Posterior vena cava (tissue), 2 donors: Measurements from ENCODE around the gene STPG4. TPM values are rescaled to one million over a fixed set of nuclear protein-coding genes. Genes with fewer than 3 reads are reported as not detected.
"Not testable (repeated sequence)": the region's sequence is repeated elsewhere in the genome, so short reads cannot be mapped to it uniquely, and the experiment has no call there.

ENCODE experiments used
- DNase-seq: peaks from one replicate; pipeline ENCODE4 v3.0.0-alpha.2; 2020; ENCODE audit warnings: low spot score
- intact Hi-C, 2 donors: fragments of 100-400 bp; cut with DNase I; formaldehyde crosslinking; loops; one replicate each; pipeline versions ENCODE4 v1.14.1 to v1.14.2; 2022 to 2023
- total RNA-seq, 2 donors: library from RNA; stranded (reverse); fragmentation: NEBNext Ultra II Directional; extraction: Animal tissue kit (Norgen Biotek cat#: 25700); gene quantifications; one replicate each; pipeline ENCODE4 v1.2.1, GENCODE V29; 2021
- donor health status: DM: yes; HTN: yes; CAD: no.
- donor health status: DM: yes; HTN: yes; CAD: no.

Gene STPG4
- total RNA-seq, 2 donors from 2014 or later: 0.52 TPM; not detected in 1

DNA sequence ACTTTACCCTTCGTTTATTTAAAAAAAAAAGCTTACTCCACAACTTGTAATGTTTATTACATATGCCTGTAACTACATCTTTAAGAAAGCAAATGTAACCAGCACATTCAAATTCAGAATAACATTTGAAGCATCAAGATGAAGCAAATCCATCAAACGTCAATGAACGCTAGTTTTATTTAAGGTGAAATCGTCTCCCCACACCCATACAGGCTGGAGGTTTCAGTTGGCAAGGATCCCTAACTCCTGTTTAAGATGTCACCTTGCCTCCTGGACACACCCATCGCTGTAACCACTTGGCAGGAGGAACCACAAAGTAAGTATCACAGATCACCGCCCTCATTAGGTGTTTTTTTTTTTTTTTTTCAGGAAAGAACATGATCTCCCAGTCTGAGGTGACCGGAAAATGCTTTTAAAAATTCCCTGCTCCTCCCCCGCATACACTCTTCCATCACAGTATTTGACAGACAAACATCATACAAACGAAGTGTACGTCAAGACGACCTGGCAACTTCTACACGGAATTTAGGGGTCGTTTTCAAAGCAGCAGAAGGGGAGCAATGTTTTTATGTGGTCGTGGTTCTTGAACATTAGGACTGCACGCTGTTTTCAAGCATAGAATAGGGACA, 19.7 kb upstream of the STPG4 start:
- no peak for DNase-seq

DNA sequence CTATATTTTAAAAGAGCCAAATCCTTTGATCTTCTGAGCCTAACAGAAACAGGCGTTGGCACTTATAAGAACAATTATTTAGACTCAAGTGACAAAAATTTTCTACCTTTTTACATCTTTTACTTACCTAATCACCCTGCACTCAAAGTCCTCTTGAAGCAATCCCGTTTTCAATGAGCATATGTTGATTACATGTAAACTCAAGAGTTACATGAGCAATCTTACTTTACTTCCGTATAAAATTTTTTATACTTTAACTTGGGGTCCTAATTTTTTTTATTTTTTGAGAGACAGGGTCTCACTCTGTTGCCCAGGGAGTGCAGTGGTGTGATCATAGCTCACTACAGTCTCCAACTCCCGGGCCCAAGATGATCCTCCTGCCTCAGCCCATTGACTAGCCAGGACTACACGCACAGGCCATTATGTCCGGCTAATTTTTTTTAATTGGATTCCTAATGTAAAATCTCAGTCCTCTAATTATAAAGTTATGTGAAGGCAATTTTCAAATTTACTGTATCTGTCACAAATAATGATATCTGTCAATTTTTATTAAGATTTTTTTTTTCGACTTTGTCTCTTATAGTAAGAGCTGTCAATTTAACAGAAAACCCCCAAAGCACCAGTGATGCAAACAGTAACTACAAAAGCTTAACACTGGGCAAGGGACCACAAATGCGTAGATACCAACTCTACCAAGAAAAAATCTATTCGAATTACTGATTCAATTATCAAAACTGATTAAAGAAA, 19.1 kb upstream of the STPG4 start:
- no peak for DNase-seq
- intact Hi-C loops: no loop called here

More for the DNA sequence above, 19.7 kb upstream of the STPG4 start:
- intact Hi-C loops: no loop called here

DNA sequence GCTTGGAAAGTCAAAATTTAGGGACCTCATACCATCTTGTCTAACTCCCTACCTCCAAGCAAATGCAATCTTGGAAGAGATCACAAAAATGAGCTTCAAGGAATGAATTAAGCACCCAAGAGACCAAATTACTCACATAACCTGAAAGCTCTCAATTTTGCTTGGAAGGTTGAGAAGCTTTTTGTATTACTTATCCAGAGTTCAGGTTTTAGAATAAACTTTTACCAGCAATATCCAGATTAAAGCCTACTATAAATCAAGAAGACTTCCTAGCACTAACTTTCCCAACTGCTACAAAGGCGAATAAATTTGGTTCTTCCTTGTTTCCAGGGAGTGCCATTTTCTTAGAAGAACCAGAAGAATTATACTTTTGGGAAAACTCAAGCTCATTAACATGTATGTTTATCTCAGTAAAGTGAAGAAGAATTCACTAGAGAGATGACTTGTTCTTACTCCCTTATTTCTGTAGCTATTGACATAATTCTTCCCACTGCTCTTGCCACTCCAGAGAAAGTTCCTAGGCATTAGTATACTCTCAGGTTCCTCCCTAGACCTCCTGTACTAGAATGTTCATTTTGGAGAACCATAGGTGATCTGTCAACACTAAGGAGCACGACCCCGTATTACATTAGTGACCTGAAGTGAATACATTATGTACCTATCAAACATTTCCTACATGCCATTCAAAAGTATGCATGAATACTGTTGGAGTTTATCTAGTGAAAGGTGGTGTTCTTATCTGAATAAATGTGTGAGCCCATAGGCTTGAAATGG, 18.0 kb upstream of the STPG4 start:
- intact Hi-C loops: no loop called here
- no peak for DNase-seq

DNA sequence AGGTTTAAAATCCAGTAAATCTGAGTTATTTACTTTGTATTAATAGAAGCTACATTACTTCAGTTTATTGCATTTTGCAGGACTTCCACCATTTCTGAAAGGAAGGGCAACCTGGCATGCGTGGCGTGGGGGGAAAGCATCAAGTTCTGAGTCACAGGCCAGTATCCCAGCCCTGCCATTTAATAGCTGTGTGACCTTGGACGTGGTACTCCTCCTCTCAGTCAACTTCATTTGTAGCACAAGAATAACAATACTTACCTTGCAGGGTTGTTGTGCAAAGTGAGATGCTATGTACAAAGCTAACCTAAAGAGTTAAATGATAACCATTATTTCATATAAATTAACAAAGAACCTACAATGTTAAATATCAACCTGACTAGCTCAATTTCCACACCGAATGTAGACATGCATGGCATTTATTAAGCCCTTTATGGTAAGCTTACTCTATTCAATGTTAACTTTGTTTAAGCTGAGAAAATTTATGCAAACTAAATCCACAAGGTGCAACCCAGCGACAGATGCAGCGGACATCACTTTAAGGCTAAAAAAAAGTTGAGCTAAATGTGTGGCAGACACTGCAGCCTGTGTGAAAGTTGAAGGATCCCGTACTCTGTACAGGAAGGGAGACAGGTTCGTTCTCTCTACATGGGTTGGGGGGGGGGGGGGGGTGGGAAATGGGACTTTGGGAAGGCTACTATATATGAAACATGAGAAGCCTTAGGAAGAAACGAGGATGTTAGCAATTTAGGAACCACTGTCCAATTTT, 17.2 kb upstream of the STPG4 start:
- intact Hi-C loops: no loop called here
- DNase-seq: no peak

DNA sequence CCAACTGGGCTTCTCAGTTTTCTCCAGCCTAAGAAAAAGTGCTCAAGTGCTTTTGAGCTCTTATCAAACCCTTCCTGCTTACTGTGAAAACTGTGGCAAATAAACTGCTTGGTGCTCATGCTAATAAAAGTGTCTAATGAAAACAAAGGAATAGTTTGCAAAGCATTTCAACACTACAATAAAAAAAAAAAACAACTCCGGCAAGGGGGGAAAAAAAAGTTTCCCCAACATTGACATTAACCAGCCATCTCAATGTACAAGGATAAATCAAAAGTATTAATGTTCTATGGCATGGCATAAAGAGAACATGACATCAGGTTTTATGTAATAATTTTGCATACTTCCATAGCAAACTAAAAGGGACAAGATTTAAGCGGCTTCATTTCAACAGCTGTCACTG, 14.7 kb upstream of the STPG4 start:
- intact Hi-C loops: loop anchor here in 1 of 2 donors (10.0 kb wide), 1 partner anchor 95 kb away; no protein-coding TSS in a partner anchor

DNA sequence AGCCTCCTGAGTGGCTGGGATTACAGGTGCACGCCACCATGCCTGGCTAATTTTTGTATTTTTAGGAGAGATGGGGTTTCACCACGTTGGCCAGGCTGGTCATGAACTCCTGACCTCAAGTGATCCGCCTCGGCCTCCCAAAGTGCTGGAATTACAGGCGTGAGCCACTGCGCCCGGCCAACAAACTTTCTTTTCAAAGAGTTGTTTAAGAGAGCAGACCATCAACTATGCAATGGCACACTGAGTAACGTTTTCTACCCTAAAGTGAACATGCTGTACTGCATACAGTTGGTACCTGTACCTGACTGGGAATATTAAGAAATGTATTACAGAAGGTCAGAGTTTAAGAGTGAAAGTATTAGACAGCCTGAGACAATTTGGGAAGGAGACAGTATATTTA, 13.8 kb upstream of the STPG4 start:
- intact Hi-C loops: loop anchor here in 1 of 2 donors (10.0 kb wide), 1 partner anchor 94 kb away; no protein-coding TSS in a partner anchor
- DNase-seq: not testable (repeated sequence)

More for the DNA sequence above, 14.7 kb upstream of the STPG4 start:
- no peak for DNase-seq

GRCh38 chr2:47167149-47167548, 12.0 kb upstream of the STPG4 start:
- intact Hi-C loops: loop anchor here in 1 of 2 donors (10.0 kb wide), 1 partner anchor 92 kb away; no protein-coding TSS in a partner anchor

GRCh38 chr2:47165001-47165555, 10.0 kb upstream of the STPG4 start:
- no peak for DNase-seq
- intact Hi-C loops: loop anchor here in 1 of 2 donors (10.0 kb wide), 1 partner anchor 90 kb away; no protein-coding TSS in a partner anchor

More at GRCh38 chr2:47167149-47167548, 12.0 kb upstream of the STPG4 start:
- DNase-seq: no peak

DNA sequence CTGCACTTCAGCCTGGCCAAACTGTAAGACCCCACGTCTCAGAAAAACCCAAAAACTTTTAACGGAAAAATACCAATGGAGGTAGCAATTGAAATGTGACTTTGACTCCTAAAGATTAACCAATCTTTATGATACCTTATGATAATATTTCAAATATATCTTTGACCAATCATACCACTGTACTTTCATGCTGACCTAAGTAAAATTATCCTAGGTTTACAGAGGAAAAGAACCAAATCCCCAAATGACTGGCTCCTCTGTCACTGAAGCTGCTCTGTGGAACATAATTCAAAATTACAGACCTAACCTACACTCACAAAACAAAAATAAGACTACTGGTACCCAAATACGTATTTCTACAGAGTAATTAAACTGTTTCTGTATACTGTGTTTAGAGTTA, 7.7 kb upstream of the STPG4 start:
- no peak for DNase-seq
- intact Hi-C loops: loop anchor here in 1 of 2 donors (10.0 kb wide), 1 partner anchor 88 kb away; no protein-coding TSS in a partner anchor

GRCh38 chr2:47161475-47161874, 6.4 kb upstream of the STPG4 start:
- no peak for DNase-seq
- intact Hi-C loops: loop anchor here in 1 of 2 donors (10.0 kb wide), 1 partner anchor 87 kb away; no protein-coding TSS in a partner anchor

DNA sequence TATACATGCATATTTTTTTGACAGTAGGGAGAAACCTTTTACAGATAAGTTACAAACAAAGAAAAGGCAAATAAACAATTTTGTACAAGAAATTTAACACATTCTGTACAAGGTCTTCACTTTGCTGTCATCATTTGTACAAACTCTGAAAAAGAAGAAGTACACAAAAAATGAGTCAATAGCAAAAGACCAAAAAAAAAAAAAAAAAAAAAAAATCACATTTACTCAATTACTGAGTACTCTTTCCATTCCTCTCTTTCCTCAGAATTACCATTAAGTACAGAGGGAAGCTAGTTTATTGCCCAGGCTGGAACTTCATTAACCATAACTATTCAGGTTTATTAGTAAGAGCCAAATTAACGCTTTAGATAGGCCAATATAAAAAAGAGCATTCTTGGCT, 5.6 kb upstream of the STPG4 start:
- DNase-seq: no peak
- intact Hi-C loops: loop anchor here in 1 of 2 donors (10.0 kb wide), 1 partner anchor 86 kb away; no protein-coding TSS in a partner anchor

DNA sequence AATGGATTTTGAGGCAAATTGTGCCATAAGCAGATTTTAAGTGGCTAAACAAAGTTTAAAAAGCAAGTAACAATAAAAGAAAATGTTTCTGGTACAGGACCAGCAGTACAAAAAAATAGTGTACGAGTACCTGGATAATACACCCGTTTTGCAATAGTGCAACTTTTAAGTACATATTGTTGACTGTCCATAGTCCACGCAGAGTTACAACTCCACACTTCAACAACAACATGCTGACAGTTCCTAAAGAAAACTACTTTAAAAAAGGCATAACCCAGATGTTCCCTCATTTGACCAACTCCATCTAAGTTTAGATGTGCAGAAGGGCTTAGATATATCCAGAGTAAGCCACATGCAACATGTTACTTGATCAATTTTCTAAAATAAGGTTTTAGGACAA, 5.1 kb upstream of the STPG4 start:
- intact Hi-C loops: loop anchor here in 1 of 2 donors (10.0 kb wide), 1 partner anchor 85 kb away; no protein-coding TSS in a partner anchor
- no peak for DNase-seq

DNA sequence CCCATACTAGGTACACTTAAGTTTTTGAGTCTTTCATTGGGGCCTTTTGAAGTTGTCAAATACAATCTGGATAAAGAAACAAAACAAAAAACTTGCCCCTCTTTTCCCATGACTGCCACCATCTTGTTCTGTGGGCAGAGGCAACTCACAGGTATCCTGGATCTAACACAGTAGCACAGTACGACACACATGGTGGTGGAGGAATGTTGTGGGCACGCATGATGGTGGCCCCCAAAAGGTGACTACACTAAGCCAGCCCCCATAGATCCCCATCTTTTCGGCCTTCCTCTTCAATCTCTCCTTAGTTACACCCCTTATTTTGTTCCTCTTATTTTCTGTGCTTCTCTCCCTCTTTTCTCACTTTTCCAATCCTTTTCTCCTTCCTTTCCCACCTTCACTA, 4.5 kb upstream of the STPG4 start:
- DNase-seq: no peak
- intact Hi-C loops: loop anchor here (5.0 to 10.0 kb wide), 2 partner anchors 85 to 162 kb away; no protein-coding TSS in a partner anchor

- DNase-seq: no peak
Measured at GRCh38 chr2:47158576-47158975, 3.5 kb upstream of the STPG4 start.

DNA sequence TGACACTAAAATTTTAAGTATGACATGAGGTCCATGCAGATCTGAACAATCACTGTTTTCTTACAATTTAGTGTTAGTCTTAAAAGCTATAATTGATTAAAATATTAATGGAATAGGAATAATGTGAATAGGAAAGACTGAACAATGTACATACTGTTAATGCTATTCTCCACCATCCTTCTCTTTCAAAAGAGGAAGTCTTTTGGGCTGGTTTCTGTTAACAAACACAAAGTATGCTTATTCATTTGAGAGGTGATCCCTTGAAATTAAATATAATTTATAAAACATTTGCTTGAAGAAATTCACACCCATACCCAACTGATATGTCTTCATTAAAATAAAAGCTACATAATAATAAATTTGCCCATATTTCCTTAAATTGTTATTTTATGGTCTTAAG, 2.3 kb downstream of the STPG4 start:
- intact Hi-C loops: no loop called here
- DNase-seq: no peak

More at GRCh38 chr2:47158576-47158975, 3.5 kb upstream of the STPG4 start:
- intact Hi-C loops: loop anchor here in 1 of 2 donors (5.0 kb wide), 1 partner anchor 161 kb away; no protein-coding TSS in a partner anchor

DNA sequence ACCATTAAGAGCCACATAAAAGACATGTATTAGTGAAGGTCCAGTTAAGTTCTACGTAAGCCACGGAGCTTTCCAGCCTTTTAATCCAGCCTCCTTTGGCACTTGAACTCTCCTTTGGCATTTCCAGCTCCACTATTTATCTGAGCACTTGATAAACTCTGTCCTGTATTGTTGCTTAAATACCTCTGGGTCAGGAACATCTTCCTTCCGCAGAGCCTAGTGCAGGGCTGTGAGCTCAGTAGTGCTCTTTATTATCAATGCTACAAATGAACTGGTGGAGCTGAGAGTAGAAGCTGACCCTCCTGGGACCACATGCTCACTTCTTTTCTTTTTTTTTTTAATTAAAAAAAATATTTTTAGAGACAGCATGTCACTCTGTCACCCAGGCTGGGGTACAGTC, 4.9 kb downstream of the STPG4 start:
- intact Hi-C loops: no loop called here
- no peak for DNase-seq

DNA sequence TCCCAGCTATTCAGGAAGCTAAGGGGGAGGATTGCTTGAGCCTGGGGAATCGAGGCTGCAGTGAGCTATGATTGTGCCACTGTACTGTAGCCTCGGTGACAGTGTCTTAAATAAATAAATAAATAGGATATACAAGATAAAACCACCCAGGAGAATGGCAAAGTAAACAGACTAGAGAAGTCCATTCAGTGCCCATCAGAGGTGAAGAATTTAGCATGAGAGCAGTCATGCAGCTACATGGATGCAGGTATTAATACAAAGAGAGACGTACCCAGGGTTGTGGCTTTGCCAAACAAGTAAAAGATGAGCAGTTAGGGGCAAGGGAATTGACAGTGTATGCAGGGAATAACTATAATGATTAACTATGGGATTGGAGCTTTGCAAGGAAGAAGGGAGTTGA, 8.1 kb downstream of the STPG4 start:
- DNase-seq: no peak
- intact Hi-C loops: no loop called here

DNA sequence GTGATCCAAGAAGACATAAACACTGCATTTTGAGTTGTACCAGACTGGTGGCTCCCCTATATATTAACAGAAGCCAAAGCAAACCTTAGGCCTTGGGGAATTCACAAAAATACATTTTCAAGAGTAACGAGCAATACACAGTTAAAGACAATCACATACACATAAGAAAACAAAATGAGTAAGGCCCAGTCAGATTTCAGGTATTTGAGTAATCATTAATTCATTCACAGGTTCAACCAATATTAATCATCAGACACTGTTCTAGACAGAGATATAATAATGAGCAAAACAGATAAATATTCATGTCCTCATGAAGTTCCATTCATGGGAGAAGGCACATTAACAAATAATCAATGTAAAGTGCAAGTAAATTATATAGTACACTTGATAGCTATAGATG, 9.6 kb downstream of the STPG4 start:
- no peak for DNase-seq
- intact Hi-C loops: no loop called here
